HepG2 (cell line): ENCODE measurements around the gene ADARB1. TPM values are rescaled to one million over a fixed set of nuclear protein-coding genes. Genes with fewer than 3 reads are reported as not detected.

Experiments used
- HDAC1 ChIP-seq: sonication (generic); formaldehyde crosslinking; IDR thresholded peaks from 2 replicates; pipeline ENCODE4 v1.5.1; 2020; ENCODE audit warnings: mild to moderate bottlenecking, missing genetic modification reagents
- PATZ1 ChIP-seq: sonication (generic); formaldehyde crosslinking; IDR thresholded peaks from 2 replicates; pipeline ENCODE4 v1.4.0; 2020; ENCODE audit warnings: missing genetic modification reagents
- PRDM10 ChIP-seq: sonication (generic); formaldehyde crosslinking; IDR thresholded peaks from 2 replicates; pipeline ENCODE4 v1.4.0; 2020; ENCODE audit warnings: low read depth, missing genetic modification reagents
- ZNF383 ChIP-seq: sonication (generic); formaldehyde crosslinking; IDR thresholded peaks from 2 replicates; pipeline ENCODE4 v1.4.0; 2020; ENCODE audit warnings: missing genetic modification reagents, mild to moderate bottlenecking, borderline replicate concordance
- ZNF850 ChIP-seq: sonication (generic); formaldehyde crosslinking; conservative IDR thresholded peaks from 2 replicates; pipeline ENCODE4 v1.9.0; 2021; ENCODE audit warnings: mild to moderate bottlenecking, missing genetic modification reagents
- polyA plus RNA-seq, 8 experiments: library from polyadenylated mRNA; depleted of rRNA in 3 of 8; stranded (reverse) in 7 of 8; unstranded in 1 of 8; fragments of >200 nt; fragmentation: Illumina TruSeq in 4 of 8; extraction: Trizol in 4 of 8; gene quantifications; 2 replicates each; pipeline versions ENCODE4 v1.2.1 to v1.2.3, GENCODE V29; 2011 to 2016; ENCODE audit warnings: low read depth in 4 of 8, missing spikeins in 1 of 8, mixed read lengths in 1 of 8; ENCODE audit not compliant: insufficient read depth in 1 of 8
- total RNA-seq, 5 experiments: library from RNA; depleted of rRNA; stranded (reverse); fragments of >200 nt; fragmentation: Illumina TruSeq; extraction: Trizol; gene quantifications; 2 replicates each; pipeline ENCODE4 v1.2.3, GENCODE V29; 2016; ENCODE audit warnings: low read depth in 1 of 5

Gene ADARB1
- total and polyA plus RNA-seq, 2 of the 13 experiments (the other 11 are each of a cell fraction or from before 2014, with no cell fraction given), result 6.6 to 10.0 TPM

GRCh38 chr21:45246386-45247320 is 172.3 kb downstream of the ADARB1 start (continued):
- TF ChIP-seq PATZ1 (CRISPR knock-in tag) (no peak), ZNF383 (CRISPR knock-in tag) (no peak), PRDM10 (CRISPR knock-in tag) (no peak), ZNF850 (CRISPR knock-in tag) (no peak), HDAC1 (CRISPR knock-in tag) (no peak)
